ENCODE measurements around the gene THUMPD3. TPM values are rescaled to one million over a fixed set of nuclear protein-coding genes. Genes with fewer than 3 reads are reported as not detected.

THUMPD3 gene
- total and polyA plus RNA-seq, 2 of the 13 experiments (the other 11 are each of a cell fraction or from before 2014, with no cell fraction given), result 31.2 to 44.1 TPM

GRCh38 chr3:9331171-9331570, 31.7 kb upstream of the THUMPD3 start (continued):
- TF ChIP-seq, protein P1, sequence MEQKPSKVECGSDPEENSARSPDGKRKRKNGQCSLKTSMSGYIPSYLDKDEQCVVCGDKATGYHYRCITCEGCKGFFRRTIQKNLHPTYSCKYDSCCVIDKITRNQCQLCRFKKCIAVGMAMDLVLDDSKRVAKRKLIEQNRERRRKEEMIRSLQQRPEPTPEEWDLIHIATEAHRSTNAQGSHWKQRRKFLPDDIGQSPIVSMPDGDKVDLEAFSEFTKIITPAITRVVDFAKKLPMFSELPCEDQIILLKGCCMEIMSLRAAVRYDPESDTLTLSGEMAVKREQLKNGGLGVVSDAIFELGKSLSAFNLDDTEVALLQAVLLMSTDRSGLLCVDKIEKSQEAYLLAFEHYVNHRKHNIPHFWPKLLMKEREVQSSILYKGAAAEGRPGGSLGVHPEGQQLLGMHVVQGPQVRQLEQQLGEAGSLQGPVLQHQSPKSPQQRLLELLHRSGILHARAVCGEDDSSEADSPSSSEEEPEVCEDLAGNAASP (CRISPR knock-in tag; IDR thresholded peaks at IDR 0.05; ENCODE audit: borderline replicate concordance), result no peak
- TF ChIP-seq ZNF432 (CRISPR knock-in tag; IDR thresholded peaks at IDR 0.05; ENCODE audit: borderline replicate concordance), result no peak
- TF ChIP-seq ZNF484 (CRISPR knock-in tag; IDR thresholded peaks at IDR 0.05; ENCODE audit: borderline replicate concordance, low read depth), result no peak
- TF ChIP-seq ZMYM4 (CRISPR knock-in tag; IDR thresholded peaks at IDR 0.05), result no peak
- TF ChIP-seq ZNF639 (CRISPR knock-in tag; conservative IDR thresholded peaks at IDR 0.05), result no peak
- no peak for TF ChIP-seq HMG20A (CRISPR knock-in tag; IDR thresholded peaks at IDR 0.05; ENCODE audit: borderline replicate concordance)
- TF ChIP-seq HHEX (CRISPR knock-in tag; IDR thresholded peaks at IDR 0.05), result no peak

DNA sequence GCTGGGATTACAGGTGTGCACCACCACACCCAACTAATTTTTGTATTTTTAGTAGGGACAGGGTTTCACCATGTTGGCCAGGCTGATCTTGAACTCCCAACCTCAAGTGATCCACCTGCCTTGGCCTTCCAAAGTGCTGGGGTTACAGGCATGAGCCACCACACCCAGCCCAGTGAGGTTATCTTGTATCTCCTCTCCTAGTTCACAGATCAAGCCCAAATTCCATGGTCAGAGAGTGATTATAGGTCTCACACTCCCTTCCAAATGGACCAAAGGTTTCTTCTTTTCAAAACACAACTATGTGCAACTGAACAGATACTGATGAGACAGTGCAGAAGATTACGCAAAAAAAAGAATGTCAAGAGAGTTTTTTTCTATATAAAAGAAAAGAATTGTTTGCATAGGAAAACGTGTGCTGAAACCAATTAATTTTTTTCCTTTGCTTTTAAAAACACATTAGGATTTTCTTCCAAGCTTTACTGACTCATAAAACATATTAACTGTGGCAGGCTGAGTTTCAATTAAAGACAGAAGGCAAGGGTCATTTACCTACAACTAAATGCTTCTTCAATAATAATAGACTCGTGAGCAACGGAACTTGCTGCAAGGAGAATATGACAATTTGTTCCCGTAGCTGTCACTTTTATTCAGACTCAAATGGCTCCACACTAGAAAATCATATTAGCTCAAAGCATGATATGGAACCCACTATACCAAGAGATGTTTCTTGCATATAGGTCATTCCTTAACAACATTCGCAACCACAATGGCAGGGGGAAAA, 30.4 kb upstream of the THUMPD3 start:
- ATAC-seq (no peak), FAIRE-seq (no peak), DNase-seq (ENCODE audit: low spot score) (no peak)
- 54% methylated on average over 6 of the region's 6 CpGs for WGBS (ENCODE audit: low lambda C conversion rate)
- H3K79me2 ChIP-seq (ENCODE audit: insufficient read depth, low read length), result no peaks in the 10 kb centered on the region
- no peaks in the 10 kb centered on the region for H3K36me3 ChIP-seq (replicated peaks in 1 of 2; ENCODE audit: control insufficient read depth in 1 of 2, insufficient read depth in 2 of 2, low read length in 2 of 2)
- CTCF ChIA-PET (ENCODE audit: low intra/inter-chr PET ratio, low total read pairs), result no interaction called here
- H3K4me2 ChIP-seq (ENCODE audit: low read depth, low read length), result no peak overlapping the region
- no peaks in the 10 kb centered on the region for H3K27me3 ChIP-seq (ENCODE audit: control insufficient read depth in 1 of 2, insufficient read depth in 2 of 2, low read length in 2 of 2)
- H3K9ac ChIP-seq (ENCODE audit: insufficient read depth, low read depth, low read length), result no peak overlapping the region
- in situ Hi-C loops (cut with HindIII; ENCODE audit: extremely low pct_ligation_motif_present, low pct_unique_long_range_greater_than_20kb), result no loop called here
- no peaks in the 10 kb centered on the region for H3K4me1 ChIP-seq (ENCODE audit: insufficient read depth, low read length)
- peaks cover 12% of the 10 kb centered on the region for H3K9me3 ChIP-seq (ENCODE audit: low read length)
- no peak overlapping the region for H3K27ac ChIP-seq (ENCODE audit: extremely low read length, insufficient read depth, low read length)
- no peaks in the 10 kb centered on the region for H4K20me1 ChIP-seq (ENCODE audit: insufficient read depth, low read length)
- POLR2A ChIA-PET, result no interaction called here
- TF ChIP-seq, protein P2, sequence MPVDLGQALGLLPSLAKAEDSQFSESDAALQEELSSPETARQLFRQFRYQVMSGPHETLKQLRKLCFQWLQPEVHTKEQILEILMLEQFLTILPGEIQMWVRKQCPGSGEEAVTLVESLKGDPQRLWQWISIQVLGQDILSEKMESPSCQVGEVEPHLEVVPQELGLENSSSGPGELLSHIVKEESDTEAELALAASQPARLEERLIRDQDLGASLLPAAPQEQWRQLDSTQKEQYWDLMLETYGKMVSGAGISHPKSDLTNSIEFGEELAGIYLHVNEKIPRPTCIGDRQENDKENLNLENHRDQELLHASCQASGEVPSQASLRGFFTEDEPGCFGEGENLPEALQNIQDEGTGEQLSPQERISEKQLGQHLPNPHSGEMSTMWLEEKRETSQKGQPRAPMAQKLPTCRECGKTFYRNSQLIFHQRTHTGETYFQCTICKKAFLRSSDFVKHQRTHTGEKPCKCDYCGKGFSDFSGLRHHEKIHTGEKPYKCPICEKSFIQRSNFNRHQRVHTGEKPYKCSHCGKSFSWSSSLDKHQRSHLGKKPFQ (CRISPR knock-in tag; IDR thresholded peaks at IDR 0.05; ENCODE audit: insufficient replicate concordance), result no peak
- TF ChIP-seq NFE2L2 (IDR thresholded peaks at IDR 0.05; ENCODE audit: low read length), result 0 out of 2 replicates have a peak, but pooled peaks have one; percentile 26
- H2AFZ ChIP-seq (ENCODE audit: low read length), result no peak overlapping the region
- BruUV-seq (replicated peaks), result no TSS peak
- no peak overlapping the region for H3K4me3 ChIP-seq (replicated peaks in 1 of 3; ENCODE audit: insufficient read depth in 1 of 3, low read depth in 2 of 3, low read length in 3 of 3)
- intact Hi-C loops (cut with micrococcal nuclease; ENCODE audit: unreplicated experiment), result no loop called here

All from HepG2 (cell line).